HL-60 (cell line): ENCODE data around the gene SOD1.

ENCODE experiments used
- DNase-seq, 2 experiments: peaks; one replicate each; pipeline ENCODE4 v3.0.0-alpha.2; 2010 to 2020; ENCODE audit warnings: low read depth in 1 of 2, low spot score in 1 of 2
- H3K27ac ChIP-seq: fragments of 250-450 bp; sonication (Bioruptor Pico); replicated peaks from 2 replicates; pipeline ENCODE4 v1.5.1; 2020; ENCODE audit warnings: mild to moderate bottlenecking, moderate library complexity
- H3K27me3 ChIP-seq: fragments of 250-450 bp; sonication (Bioruptor Pico); 2 replicates; pipeline ENCODE4 v1.5.1; 2021; ENCODE audit warnings: mild to moderate bottlenecking, moderate library complexity; ENCODE audit not compliant: insufficient read depth, poor library complexity, severe bottlenecking
- H3K4me3 ChIP-seq: replicated peaks from 2 replicates; pipeline ENCODE4 v1.5.1; 2011; ENCODE audit warnings: mild to moderate bottlenecking, control low read depth, low read length; ENCODE audit not compliant: insufficient read depth
- CTCF ChIP-seq: IDR thresholded peaks from one replicate; pipeline ENCODE4 v1.5.1; 2011; ENCODE audit warnings: low read length, control low read depth, inconsistent platforms; ENCODE audit not compliant: insufficient read depth
- GABPA ChIP-seq: IDR thresholded peaks from 2 replicates; pipeline ENCODE4 v1.6.1; 2012; ENCODE audit warnings: low read depth
- POLR2AphosphoS5 ChIP-seq: IDR thresholded peaks from 2 replicates; pipeline ENCODE4 v1.6.1; 2012; ENCODE audit warnings: low read depth
- REST ChIP-seq: IDR thresholded peaks from 2 replicates; pipeline ENCODE4 v1.6.1; 2012; ENCODE audit warnings: low read depth; ENCODE audit not compliant: insufficient replicate concordance
- SPI1 ChIP-seq: IDR thresholded peaks from 2 replicates; pipeline ENCODE4 v1.6.1; 2012; ENCODE audit warnings: low read depth, mild to moderate bottlenecking, borderline replicate concordance

Gene SOD1

GRCh38 chr21:31684918-31685317, 25.4 kb downstream of the SOD1 start:
- Histone ChIP-seq H3K27ac (no peak overlapping the region), H3K4me3 (no peak overlapping the region), H3K27me3 (no peaks in the 10 kb centered on the region)
- DNase-seq: no peak
- no peak for TF ChIP-seq SPI1

GRCh38 chr21:31686272-31686915, 26.9 kb downstream of the SOD1 start:
- Histone ChIP-seq H3K27me3 (no peaks in the 10 kb centered on the region), H3K4me3 (no peak overlapping the region), H3K27ac (no peak overlapping the region)
- DNase-seq: no peak
- TF ChIP-seq CTCF (no peak), GABPA (no peak), POLR2AphosphoS5 (no peak), SPI1 (no peak), REST (no peak)

GRCh38 chr21:31687108-31687507, 27.6 kb downstream of the SOD1 start:
- H3K4me3 ChIP-seq: no peak overlapping the region
- no peak for TF ChIP-seq REST
- no peak for TF ChIP-seq CTCF
- no peak for TF ChIP-seq POLR2AphosphoS5
- TF ChIP-seq SPI1: no peak
- TF ChIP-seq GABPA: no peak
- H3K27ac ChIP-seq: no peak overlapping the region
- H3K27me3 ChIP-seq: no peaks in the 10 kb centered on the region
- no peak for DNase-seq

- no peak overlapping the region for H3K4me3 ChIP-seq
- DNase-seq: no peak
- TF ChIP-seq CTCF (no peak), SPI1 (no peak), REST (no peak), POLR2AphosphoS5 (no peak), GABPA (no peak)
- H3K27ac ChIP-seq: no peak overlapping the region
- H3K27me3 ChIP-seq: no peaks in the 10 kb centered on the region
Observed at GRCh38 chr21:31688603-31689368, 29.3 kb downstream of the SOD1 start.
